ENCODE results near the gene PRKAG3. TPM values are rescaled to one million over a fixed set of nuclear protein-coding genes. Genes with fewer than 3 reads are reported as not detected.
A peak's percentile ranks its signal among the peaks of the same experiment; 100 is the strongest.

The PRKAG3 gene
- total RNA-seq, 1 donor from 2014 or later, result not detected

- FAIRE-seq, result peak; percentile 28
- no peak for TF ChIP-seq CTCF (IDR thresholded peaks at IDR 0.05; ENCODE audit: insufficient read depth, low read length, severe bottlenecking)
- H3K36me3 ChIP-seq (ENCODE audit: control insufficient read depth, insufficient read depth, low read length), result no peaks in the 10 kb centered on the region
- no peak overlapping the region for H3K4me3 ChIP-seq (ENCODE audit: low read depth, low read length)
- no peaks in the 10 kb centered on the region for H3K27me3 ChIP-seq (ENCODE audit: control insufficient read depth, insufficient read depth, low read length)
- no peak for DNase-seq (ENCODE audit: low read depth)
Measured at GRCh38 chr2:218820746-218821369, 10.7 kb downstream of the PRKAG3 start.

DNA sequence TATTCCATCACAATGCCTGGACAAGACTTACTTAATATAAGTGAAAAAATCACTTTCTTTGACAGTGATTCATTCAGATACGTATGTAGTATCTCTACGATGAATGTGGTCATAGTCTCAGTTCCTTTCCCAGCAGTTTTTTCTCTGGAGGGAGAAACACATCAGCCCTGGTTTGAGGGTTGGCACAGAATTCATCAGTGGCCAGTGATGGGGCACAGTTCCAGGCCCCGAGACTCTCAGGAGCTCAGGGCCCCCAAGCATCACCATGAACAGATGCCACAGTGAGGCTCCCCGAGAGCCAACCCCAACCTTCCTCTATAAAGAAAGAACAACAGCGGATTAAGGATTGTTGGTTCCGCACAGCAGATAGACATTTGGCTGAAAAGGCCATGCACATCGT lies 12.5 kb downstream of the PRKAG3 start:
- H3K4me3 ChIP-seq (ENCODE audit: low read depth, low read length), result no peak overlapping the region
- H3K27me3 ChIP-seq (ENCODE audit: control insufficient read depth, insufficient read depth, low read length), result no peaks in the 10 kb centered on the region
- no peaks in the 10 kb centered on the region for H3K36me3 ChIP-seq (ENCODE audit: control insufficient read depth, insufficient read depth, low read length)
- no peak for TF ChIP-seq CTCF (IDR thresholded peaks at IDR 0.05; ENCODE audit: insufficient read depth, low read length, severe bottlenecking)
- FAIRE-seq, result no peak
- DNase-seq (ENCODE audit: low read depth), result no peak

DNA sequence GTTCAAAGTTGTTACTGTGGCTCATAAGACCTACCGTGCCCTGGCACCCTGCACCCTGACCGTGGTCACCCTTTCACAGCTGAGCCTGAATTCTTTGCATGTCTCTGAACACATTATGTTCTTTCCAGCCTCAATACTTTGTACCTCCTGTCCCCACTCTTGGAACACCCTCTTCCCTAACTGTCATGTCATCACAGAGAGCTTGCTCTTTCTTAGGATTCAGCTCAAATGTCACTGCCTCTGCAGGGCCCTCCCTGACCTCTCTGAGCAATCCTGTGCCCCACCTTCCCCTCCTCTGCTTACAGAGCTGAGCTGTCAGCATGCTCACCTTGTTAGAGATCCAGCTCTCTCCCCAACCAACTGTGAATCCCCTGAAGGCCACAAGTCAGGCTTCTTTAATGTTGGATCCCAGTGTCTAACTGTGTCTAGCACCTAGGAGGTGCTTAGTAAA lies 15.0 kb downstream of the PRKAG3 start:
- H3K36me3 ChIP-seq (ENCODE audit: control insufficient read depth, insufficient read depth, low read length), result no peaks in the 10 kb centered on the region
- no peak for TF ChIP-seq CTCF (IDR thresholded peaks at IDR 0.05; ENCODE audit: insufficient read depth, low read length, severe bottlenecking)
- no peak overlapping the region for H3K4me3 ChIP-seq (ENCODE audit: low read depth, low read length)
- H3K27me3 ChIP-seq (ENCODE audit: control insufficient read depth, insufficient read depth, low read length), result no peaks in the 10 kb centered on the region
- DNase-seq (ENCODE audit: low read depth) (no peak), FAIRE-seq (no peak)

GRCh38 chr2:218815649-218816048 lies 16.0 kb downstream of the PRKAG3 start:
- no peaks in the 10 kb centered on the region for H3K27me3 ChIP-seq (ENCODE audit: control insufficient read depth, insufficient read depth, low read length)
- no peak overlapping the region for H3K4me3 ChIP-seq (ENCODE audit: low read depth, low read length)
- DNase-seq (ENCODE audit: low read depth) (no peak), FAIRE-seq (no peak)
- TF ChIP-seq CTCF (IDR thresholded peaks at IDR 0.05; ENCODE audit: insufficient read depth, low read length, severe bottlenecking), result no peak
- H3K36me3 ChIP-seq (ENCODE audit: control insufficient read depth, insufficient read depth, low read length), result no peaks in the 10 kb centered on the region

DNA sequence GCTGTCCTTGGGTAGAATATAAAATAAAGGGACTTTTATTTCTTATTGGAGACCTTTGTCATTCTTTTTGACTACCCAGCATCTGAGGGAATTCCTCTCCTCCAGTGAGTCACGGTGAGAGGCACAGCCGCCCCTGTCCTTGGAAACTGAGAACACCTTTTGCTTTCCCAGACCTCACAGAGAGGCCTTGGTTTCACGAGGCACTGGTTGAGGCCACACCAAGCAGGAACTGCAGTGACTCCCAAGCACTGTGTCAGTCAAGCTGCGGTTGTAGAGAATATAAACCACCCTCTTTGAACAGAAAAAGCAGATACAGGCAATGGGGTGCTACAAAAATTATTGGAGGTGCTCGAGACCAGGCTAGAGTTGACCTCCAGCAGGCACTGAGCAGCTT lies 16.4 kb downstream of the PRKAG3 start:
- TF ChIP-seq CTCF (IDR thresholded peaks at IDR 0.05; ENCODE audit: insufficient read depth, low read length, severe bottlenecking), result no peak
- H3K27me3 ChIP-seq (ENCODE audit: control insufficient read depth, insufficient read depth, low read length), result no peaks in the 10 kb centered on the region
- no peak for FAIRE-seq
- no peak for DNase-seq (ENCODE audit: low read depth)
- no peaks in the 10 kb centered on the region for H3K36me3 ChIP-seq (ENCODE audit: control insufficient read depth, insufficient read depth, low read length)
- no peak overlapping the region for H3K4me3 ChIP-seq (ENCODE audit: low read depth, low read length)
